CD4-positive, alpha-beta T cell (primary cell): ENCODE results near the gene TAOK1. TPM values are rescaled to one million over a fixed set of nuclear protein-coding genes. Genes with fewer than 3 reads are reported as not detected.

Experiments used
- ATAC-seq: fragments of 200-7000 bp; cut with Tn5 transposase; one replicate; pipeline ENCODE4 v1.10.0; 2022; ENCODE audit warnings: mild to moderate bottlenecking; ENCODE audit not compliant: poor library complexity
- CTCF ChIA-PET: fragments of 350-600 bp; sonication (Branson Sonifier 250); formaldehyde crosslinking; loops from one replicate; lab custom pipeline; 2021; ENCODE audit warnings: antibody characterized with exemption, inconsistent platforms; lab: Charles Lee
- POLR2A ChIA-PET: fragments of 350-600 bp; sonication (Branson Sonifier 250); formaldehyde crosslinking; loops from one replicate; lab custom pipeline; 2021; ENCODE audit warnings: antibody characterized with exemption, inconsistent platforms; lab: Charles Lee
- DNase-seq, 14 experiments: peaks; one replicate each; pipeline ENCODE4 v3.0.0-alpha.2; 2013 to 2020; ENCODE audit warnings: mixed read lengths in 2 of 14
- H3K27ac ChIP-seq, 2 donors: one replicate each; pipeline versions ENCODE4 v1.5.1 to v1.7.0; 2013; ENCODE audit warnings: low read length in 2 of 2, low read depth in 1 of 2, mild to moderate bottlenecking in 1 of 2
- H3K27me3 ChIP-seq, 2 experiments: 1 replicate in 1 of 2; 2 replicates in 1 of 2; pipeline versions ENCODE4 v1.6.1 to v1.7.0; 2013; ENCODE audit warnings: low read length in 2 of 2, control low read depth in 1 of 2, mild to moderate bottlenecking in 1 of 2, moderate library complexity in 1 of 2; ENCODE audit not compliant: insufficient read depth in 2 of 2, control insufficient read depth in 1 of 2
- H3K36me3 ChIP-seq: one replicate; pipeline ENCODE4 v1.6.1; 2013; ENCODE audit warnings: low read length, control low read depth; ENCODE audit not compliant: insufficient read depth
- H3K4me1 ChIP-seq: one replicate; pipeline ENCODE4 v1.6.1; 2013; ENCODE audit warnings: low read length, control low read depth; ENCODE audit not compliant: insufficient read depth
- H3K4me3 ChIP-seq: one replicate; pipeline ENCODE4 v1.5.1; 2013; ENCODE audit warnings: mild to moderate bottlenecking, low read length, moderate library complexity
- H3K9me3 ChIP-seq, 2 experiments: 1 replicate in 1 of 2; 2 replicates in 1 of 2; pipeline versions ENCODE4 v1.6.1 to v1.7.0; 2013; ENCODE audit warnings: low read length in 2 of 2, mild to moderate bottlenecking in 2 of 2, control low read depth in 1 of 2, moderate library complexity in 1 of 2; ENCODE audit not compliant: control insufficient read depth in 1 of 2, insufficient read depth in 1 of 2
- H3K27ac Mint-ChIP-seq: one replicate; pipeline ENCODE4 v1.8.0; 2020; ENCODE audit warnings: mixed read lengths
- H3K27me3 Mint-ChIP-seq: one replicate; pipeline ENCODE4 v1.8.0; 2021; ENCODE audit warnings: mixed read lengths
- H3K36me3 Mint-ChIP-seq: one replicate; pipeline ENCODE4 v1.8.0; 2021; ENCODE audit warnings: low read depth, mixed read lengths
- H3K4me1 Mint-ChIP-seq: one replicate; pipeline ENCODE4 v1.8.0; 2021; ENCODE audit warnings: low read depth, mixed read lengths
- H3K4me3 Mint-ChIP-seq: one replicate; pipeline ENCODE4 v1.8.0; 2020; ENCODE audit warnings: mild to moderate bottlenecking, mixed read lengths
- H3K9me3 Mint-ChIP-seq: one replicate; pipeline ENCODE4 v1.8.0; 2020; ENCODE audit warnings: mixed read lengths
- CTCF ChIP-seq: fragments of 200-600 bp; IDR thresholded peaks from one replicate; pipeline ENCODE4 v1.8.0; 2022; ENCODE audit warnings: antibody characterized with exemption, mild to moderate bottlenecking
- intact Hi-C, 2 experiments: fragments of 100-400 bp; cut with DNase I in 1 of 2; cut with micrococcal nuclease in 1 of 2; formaldehyde crosslinking; loops; one replicate each; pipeline versions ENCODE4 v1.15.1 to v1.9.0; 2023 to 2025; cut with DNase I, micrococcal nuclease
- total RNA-seq, 174 experiments: library from RNA in 2 of 174; stranded (reverse) in 2 of 174; gene quantifications; one replicate each; pipeline ENCODE4 v1.2.3 and lab custom pipeline; 2021 to 2026

The TAOK1 gene
- total RNA-seq, 2 experiments from 2014 or later: 33.1 to 33.8 TPM

GRCh38 chr17:29579866-29580771 lies 190.0 kb downstream of the TAOK1 start:
- Mint-ChIP-seq H3K4me1 (peaks cover 27% of the 10 kb centered on the region), H3K9me3 (no peaks in the 10 kb centered on the region), H3K4me3 (peak overlapping the region; percentile 69), H3K36me3 (peaks cover 44% of the 10 kb centered on the region), H3K27ac (peak overlapping the region; percentile 41), H3K27me3 (no peaks in the 10 kb centered on the region)
- DNase-seq (peak; percentile 84 to 95 (median 88)), ATAC-seq (peak; percentile 99)
- Histone ChIP-seq H3K9me3 (no peaks in the 10 kb centered on the region), H3K27me3 (no peaks in the 10 kb centered on the region), H3K36me3 (peaks cover 74% of the 10 kb centered on the region), H3K27ac (no peak overlapping the region), H3K4me1 (peaks cover 27% of the 10 kb centered on the region), H3K4me3 (no peak overlapping the region)
- ChIA-PET POLR2A (interaction anchor here (1.2 to 3.0 kb wide), 5 partner anchors 11 to 37 kb away, joined by 4 to 14 read pairs (median 9); partner anchors contain the start of gene ABHD15), CTCF (interaction anchor here (0.8 to 7.8 kb wide), 7 partner anchors 12 to 441 kb away, joined by 3 to 48 read pairs (median 6); partner anchors contain the start of gene ANKRD13B)
- peak; percentile 88 for TF ChIP-seq CTCF
- intact Hi-C loops: loop anchor here (1.0 to 10.0 kb wide), 13 partner anchors 9 to 895 kb away; partner anchors contain the start of genes GIT1 (in 1 of the 2), GOSR1 (in 1 of the 2), PHF12 (in 1 of the 2) and SSH2 (in 1 of the 2)

GRCh38 chr17:29581583-29582253 lies 191.6 kb downstream of the TAOK1 start:
- peak overlapping the region; percentile 27 for H3K27ac Mint-ChIP-seq
- DNase-seq: peak in 1 of 14 experiments; percentile 27
- H3K4me3 Mint-ChIP-seq: no peak overlapping the region
- no peak for TF ChIP-seq CTCF
- H3K27me3 Mint-ChIP-seq: no peaks in the 10 kb centered on the region
- Histone ChIP-seq H3K27ac (no peak overlapping the region), H3K9me3 (no peaks in the 10 kb centered on the region), H3K4me1 (peaks cover 41% of the 10 kb centered on the region), H3K36me3 (peaks cover 58% of the 10 kb centered on the region), H3K27me3 (no peaks in the 10 kb centered on the region), H3K4me3 (no peak overlapping the region)
- intact Hi-C loops: loop anchor here in 1 of 2 experiments (2.0 to 10.0 kb wide), 5 partner anchors 351 to 837 kb away; partner anchors contain the start of genes PHF12, SSH2 and TRAF4
- H3K9me3 Mint-ChIP-seq: no peaks in the 10 kb centered on the region
- POLR2A ChIA-PET: interaction anchor here (1.0 to 3.0 kb wide), 5 partner anchors 10 to 36 kb away, joined by 3 to 14 read pairs (median 9); partner anchors contain the start of gene TP53I13
- ATAC-seq: no peak
- peaks cover 43% of the 10 kb centered on the region for H3K4me1 Mint-ChIP-seq
- H3K36me3 Mint-ChIP-seq: peaks cover 33% of the 10 kb centered on the region
- CTCF ChIA-PET: interaction anchor here (0.8 to 7.8 kb wide), 4 partner anchors 9 to 36 kb away, joined by 3 to 48 read pairs (median 26); partner anchors contain the start of gene ANKRD13B

- Histone ChIP-seq H3K27ac (no peak overlapping the region), H3K4me1 (peaks cover 47% of the 10 kb centered on the region), H3K9me3 (no peaks in the 10 kb centered on the region), H3K36me3 (peaks cover 52% of the 10 kb centered on the region), H3K27me3 (no peaks in the 10 kb centered on the region), H3K4me3 (no peak overlapping the region)
- Mint-ChIP-seq H3K27ac (peak overlapping the region; percentile 27), H3K36me3 (peaks cover 33% of the 10 kb centered on the region), H3K4me3 (no peak overlapping the region), H3K27me3 (no peaks in the 10 kb centered on the region), H3K4me1 (peaks cover 48% of the 10 kb centered on the region), H3K9me3 (no peaks in the 10 kb centered on the region)
- CTCF ChIA-PET: interaction anchor here (3.4 to 7.8 kb wide), 3 partner anchors 10 to 35 kb away, joined by 18 to 48 read pairs (median 34); partner anchors contain the start of gene ANKRD13B
- no peak for ATAC-seq
- POLR2A ChIA-PET: interaction anchor here (1.0 to 3.0 kb wide), 4 partner anchors 9 to 35 kb away, joined by 3 to 14 read pairs (median 10); partner anchors contain the start of gene TP53I13
- intact Hi-C loops: loop anchor here in 1 of 2 experiments (5.0 to 10.0 kb wide), 4 partner anchors 350 to 838 kb away; partner anchors contain the start of genes PHF12, SSH2 and TRAF4
- no peak for TF ChIP-seq CTCF
- no peak for DNase-seq
Measured at GRCh38 chr17:29582254-29582765, 192.1 kb downstream of the TAOK1 start.
